Vagina (tissue), 2 donors: Measurements from ENCODE around the gene NUP98.

Source experiments
- POLR2A ChIP-seq, 2 donors: fragments of 450-650 bp; IDR thresholded peaks; one replicate each; pipeline ENCODE4 v1.6.1; 2017; ENCODE audit warnings: antibody characterized with exemption in 2 of 2, mild to moderate bottlenecking in 2 of 2, moderate library complexity in 2 of 2
- POLR2AphosphoS5 ChIP-seq, 2 donors: sonication (generic); formaldehyde crosslinking; IDR thresholded peaks; one replicate each; pipeline ENCODE4 v1.9.0; 2017; ENCODE audit warnings: antibody characterized with exemption in 2 of 2, mild to moderate bottlenecking in 2 of 2, low read depth in 1 of 2; ENCODE audit not compliant: insufficient read depth in 1 of 2
- TF ChIP-seq, protein P1 (sequence below), 3 experiments: fragments of 450-650 bp in 2 of 3; fragments of 200-600 bp in 1 of 3; sonication (generic) in 1 of 3; IDR thresholded peaks; one replicate each; pipeline ENCODE4 v1.5.1; 2017 to 2019; ENCODE audit warnings: antibody characterized with exemption in 3 of 3, mild to moderate bottlenecking in 2 of 3, moderate library complexity in 2 of 3

DNA sequence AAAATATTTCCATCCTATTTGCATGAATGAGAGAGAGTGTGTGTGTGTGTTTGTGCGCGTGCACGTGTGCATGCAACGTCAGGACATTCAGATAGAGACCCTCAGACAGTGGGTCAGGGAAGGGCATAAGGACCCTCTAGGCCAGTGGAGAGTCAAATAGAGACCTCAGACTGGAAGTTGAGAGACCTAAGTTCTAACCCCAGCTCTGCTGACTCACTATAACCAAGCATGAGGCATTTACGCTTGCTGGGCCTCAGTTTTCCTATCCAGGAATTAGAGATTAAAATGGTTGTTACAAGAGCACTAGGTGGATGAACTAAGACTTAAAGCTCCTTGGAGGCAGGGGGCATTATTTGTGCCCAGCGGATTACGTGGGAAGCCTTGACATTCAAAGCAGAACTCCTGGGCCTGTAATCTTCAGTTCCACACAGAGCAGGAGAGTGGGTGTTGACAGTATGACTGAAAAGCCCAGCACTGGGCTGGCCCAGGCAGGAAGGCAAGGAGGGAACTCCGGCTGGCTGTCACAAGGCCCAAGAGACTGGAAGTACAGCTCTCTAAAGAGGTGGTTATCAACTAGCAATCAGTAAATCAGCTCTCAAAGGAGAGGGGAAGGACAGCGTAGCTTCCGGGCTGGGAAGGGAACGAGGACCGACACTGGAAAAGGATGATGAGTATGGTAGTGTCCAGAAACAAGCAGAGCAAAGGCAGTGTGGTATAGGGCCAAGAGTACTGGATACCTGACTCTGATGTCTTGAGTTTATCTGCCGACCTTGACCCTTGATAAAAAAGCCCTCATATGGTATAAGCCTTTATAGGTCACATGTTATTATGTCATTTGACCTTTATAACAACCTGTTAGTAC is 34.3 kb upstream of the NUP98 start:
- TF ChIP-seq, protein P1, sequence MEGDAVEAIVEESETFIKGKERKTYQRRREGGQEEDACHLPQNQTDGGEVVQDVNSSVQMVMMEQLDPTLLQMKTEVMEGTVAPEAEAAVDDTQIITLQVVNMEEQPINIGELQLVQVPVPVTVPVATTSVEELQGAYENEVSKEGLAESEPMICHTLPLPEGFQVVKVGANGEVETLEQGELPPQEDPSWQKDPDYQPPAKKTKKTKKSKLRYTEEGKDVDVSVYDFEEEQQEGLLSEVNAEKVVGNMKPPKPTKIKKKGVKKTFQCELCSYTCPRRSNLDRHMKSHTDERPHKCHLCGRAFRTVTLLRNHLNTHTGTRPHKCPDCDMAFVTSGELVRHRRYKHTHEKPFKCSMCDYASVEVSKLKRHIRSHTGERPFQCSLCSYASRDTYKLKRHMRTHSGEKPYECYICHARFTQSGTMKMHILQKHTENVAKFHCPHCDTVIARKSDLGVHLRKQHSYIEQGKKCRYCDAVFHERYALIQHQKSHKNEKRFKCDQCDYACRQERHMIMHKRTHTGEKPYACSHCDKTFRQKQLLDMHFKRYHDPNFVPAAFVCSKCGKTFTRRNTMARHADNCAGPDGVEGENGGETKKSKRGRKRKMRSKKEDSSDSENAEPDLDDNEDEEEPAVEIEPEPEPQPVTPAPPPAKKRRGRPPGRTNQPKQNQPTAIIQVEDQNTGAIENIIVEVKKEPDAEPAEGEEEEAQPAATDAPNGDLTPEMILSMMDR (IDR thresholded peaks at IDR 0.05), result no peak
- no peak for TF ChIP-seq POLR2A (IDR thresholded peaks at IDR 0.05)
- no peak for TF ChIP-seq POLR2AphosphoS5 (IDR thresholded peaks at IDR 0.05; ENCODE audit: insufficient read depth in 1 of 2, low read depth in 1 of 2)
